NOMO-1 (cell line): ENCODE data around the gene VTCN1.
"Not testable (repeated sequence)": the region's sequence is repeated elsewhere in the genome, so short reads cannot be mapped to it uniquely, and the experiment has no call there.

Experiments
- DNase-seq, 2 experiments: peaks; one replicate each; lab custom pipeline; 2025; ENCODE audit not compliant: unreplicated experiment in 2 of 2; lab: John Stamatoyannopoulos, UW

Gene VTCN1

DNA sequence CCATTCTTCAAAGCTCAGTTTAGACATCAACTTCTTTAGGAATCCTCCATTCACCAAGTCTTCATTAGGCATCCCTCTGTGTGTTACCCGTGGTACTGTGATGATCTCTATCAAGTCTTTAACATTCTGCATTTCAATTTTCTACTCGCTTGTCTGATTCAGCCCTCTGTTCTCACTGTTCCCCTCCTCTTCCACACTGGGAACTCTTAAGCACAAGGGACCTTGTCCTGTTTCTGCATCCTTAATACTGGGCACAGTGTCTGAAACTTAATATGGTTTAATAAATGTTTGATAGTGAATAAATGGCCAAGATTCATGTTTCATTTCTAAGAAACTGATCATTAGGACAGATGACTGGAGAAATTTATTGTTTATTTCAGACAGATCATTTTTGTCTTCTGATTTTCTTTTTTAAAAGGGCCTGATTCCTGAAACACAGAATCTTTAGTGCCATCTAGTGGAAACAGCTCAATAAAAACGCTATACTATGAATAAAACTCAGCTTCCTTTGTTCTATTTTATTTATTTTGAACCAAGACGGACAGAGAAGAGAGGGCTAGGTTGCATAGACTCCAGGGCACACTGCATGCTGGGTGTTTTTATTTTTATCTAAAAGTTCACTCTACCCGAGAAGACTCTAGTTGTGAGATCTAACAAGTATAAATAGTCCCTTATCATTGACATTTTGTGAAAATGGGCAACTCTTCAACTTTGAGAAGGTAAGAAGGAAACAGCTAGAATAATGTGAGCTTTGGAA lies 82.2 kb downstream of the VTCN1 start:
- DNase-seq, result peak in 1 of 2 experiments; percentile 39

DNA sequence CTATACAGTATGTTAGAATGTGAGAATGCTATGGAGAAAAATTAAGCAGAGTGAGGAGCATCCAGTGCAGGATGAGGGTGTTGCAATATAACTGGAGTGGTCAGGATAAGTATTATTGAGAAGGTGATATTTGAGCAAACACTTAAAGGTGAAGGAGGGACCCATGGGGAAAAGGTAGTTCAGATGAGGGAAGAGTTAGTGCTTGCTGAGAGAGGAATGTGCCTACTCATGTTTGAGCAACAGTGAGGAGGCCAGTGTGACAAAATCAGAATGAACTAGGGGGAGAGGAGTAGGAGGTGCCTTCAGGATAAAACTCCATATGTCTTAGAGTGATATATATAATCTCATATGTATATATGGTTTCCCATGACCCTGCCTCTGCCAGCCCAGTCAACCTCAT lies 82.9 kb downstream of the VTCN1 start:
- DNase-seq, result no peak

GRCh38 chr1:117124661-117125060 lies 86.1 kb downstream of the VTCN1 start:
- no peak for DNase-seq

DNA sequence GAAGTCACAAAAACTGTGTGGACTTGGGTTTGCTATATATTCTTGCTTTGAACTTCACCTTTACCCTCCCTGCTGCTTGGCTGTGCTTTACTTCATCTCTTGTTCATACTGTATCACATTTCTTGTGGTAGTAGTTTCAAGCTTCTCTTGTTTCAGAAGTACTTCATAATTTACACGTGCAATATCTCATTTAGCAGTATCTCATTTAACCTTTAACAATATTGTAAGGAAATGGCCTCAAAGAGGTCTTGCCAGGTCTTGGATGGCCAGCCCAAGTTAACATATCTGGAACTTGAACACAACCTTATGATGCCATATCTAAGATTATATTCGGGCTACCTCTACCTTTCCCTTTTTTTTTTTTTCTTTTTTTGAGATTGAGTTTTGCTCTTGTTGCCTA lies 87.5 kb downstream of the VTCN1 start:
- DNase-seq, result no peak

- no peak for DNase-seq
Measured at GRCh38 chr1:117122330-117123025, 88.2 kb downstream of the VTCN1 start.

- DNase-seq, result peak; percentile 93 to 97
Measured at GRCh38 chr1:117121589-117122329, 89.0 kb downstream of the VTCN1 start, which contains the start of gene TRIM45. Gene TRIM45 (minus strand): TSS chr1:117121749. CDS start chr1:117121201, 548 bp downstream.

GRCh38 chr1:117120774-117121588 lies 89.7 kb downstream of the VTCN1 start:
- peak in 1 of 2 experiments; percentile 30 for DNase-seq

DNA sequence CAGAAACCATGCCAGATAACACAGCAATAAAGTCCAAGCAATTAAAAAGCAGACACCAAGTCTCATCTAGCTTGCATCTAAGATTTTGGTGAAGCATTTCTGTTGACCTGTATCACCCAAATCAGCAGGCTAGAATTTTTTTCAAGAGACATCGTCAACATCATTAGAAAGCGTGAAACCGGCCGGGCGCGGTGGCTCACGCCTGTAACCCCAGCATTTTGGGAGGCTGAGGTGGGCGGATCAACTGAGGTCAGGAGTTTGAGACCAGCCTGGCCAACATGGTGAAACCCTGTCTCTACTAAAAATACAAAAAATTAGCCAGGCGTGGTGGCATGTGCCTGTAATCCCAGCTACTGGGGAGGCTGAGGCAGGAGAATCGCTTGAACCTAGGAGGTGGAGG lies 91.6 kb downstream of the VTCN1 start:
- DNase-seq, result not testable (repeated sequence)

- DNase-seq, result no peak
Measured at GRCh38 chr1:117118137-117118536, 92.6 kb downstream of the VTCN1 start.

GRCh38 chr1:117117697-117118096 lies 93.0 kb downstream of the VTCN1 start:
- DNase-seq, result no peak

- no peak for DNase-seq
Measured at GRCh38 chr1:117116784-117117130, 94.0 kb downstream of the VTCN1 start.

DNA sequence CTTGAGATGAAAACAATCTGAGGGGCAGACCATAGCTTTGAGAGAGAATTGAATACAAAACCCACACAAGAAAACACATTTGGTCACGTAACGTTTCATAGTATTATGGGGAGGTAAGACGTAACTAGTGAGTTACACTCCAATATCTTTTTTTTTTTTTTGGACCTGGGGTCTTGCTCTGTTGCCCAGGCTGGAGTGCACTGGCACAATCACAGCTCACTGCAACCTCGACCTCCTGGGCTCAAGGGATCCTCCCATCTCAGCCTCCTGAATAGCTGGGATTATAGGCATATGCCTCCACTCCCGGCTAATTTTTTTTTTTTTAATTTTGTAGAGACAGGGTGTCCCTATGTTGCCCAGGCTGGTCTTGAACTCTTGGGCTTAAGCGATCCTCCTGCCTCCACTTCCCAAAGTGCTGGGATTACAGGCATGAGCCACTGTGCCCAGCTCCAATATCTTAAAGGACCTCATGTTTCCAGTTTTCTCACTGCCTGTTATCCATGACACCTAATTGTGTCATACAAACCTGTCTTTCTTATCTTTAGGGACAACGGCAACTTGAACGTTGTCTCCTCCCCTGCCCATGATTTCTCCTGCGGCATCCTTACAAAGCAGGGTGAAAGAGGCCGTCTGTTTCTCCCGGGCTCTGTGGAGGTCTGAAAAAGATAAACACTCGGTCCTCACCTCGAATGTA lies 94.5 kb downstream of the VTCN1 start:
- DNase-seq, result no peak

GRCh38 chr1:117114877-117115276 lies 95.8 kb downstream of the VTCN1 start:
- no peak for DNase-seq

GRCh38 chr1:117113199-117113598 lies 97.5 kb downstream of the VTCN1 start:
- DNase-seq, result no peak

GRCh38 chr1:117112047-117112717 lies 98.5 kb downstream of the VTCN1 start:
- DNase-seq, result no peak

- no peak for DNase-seq
Measured at GRCh38 chr1:117110774-117111173, 100.0 kb downstream of the VTCN1 start.

DNA sequence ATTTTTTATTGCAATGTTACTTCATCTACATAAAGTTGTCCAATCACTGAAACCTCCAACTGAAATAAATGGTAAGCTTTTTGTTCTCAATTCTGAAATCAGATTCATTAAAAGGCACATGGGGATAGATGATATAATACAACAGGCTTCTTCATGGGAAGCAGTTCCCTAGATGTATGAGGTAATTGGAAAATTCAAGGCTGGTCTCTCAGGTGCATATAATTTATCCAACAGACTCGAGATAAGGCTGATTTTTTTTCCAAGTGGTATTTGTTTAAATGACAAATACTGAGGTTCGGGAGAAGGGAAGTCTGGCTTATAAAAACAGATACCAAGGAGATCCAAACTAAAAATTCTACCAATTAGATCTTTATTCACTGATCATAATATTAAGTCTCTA lies 103.4 kb downstream of the VTCN1 start:
- no peak for DNase-seq

DNA sequence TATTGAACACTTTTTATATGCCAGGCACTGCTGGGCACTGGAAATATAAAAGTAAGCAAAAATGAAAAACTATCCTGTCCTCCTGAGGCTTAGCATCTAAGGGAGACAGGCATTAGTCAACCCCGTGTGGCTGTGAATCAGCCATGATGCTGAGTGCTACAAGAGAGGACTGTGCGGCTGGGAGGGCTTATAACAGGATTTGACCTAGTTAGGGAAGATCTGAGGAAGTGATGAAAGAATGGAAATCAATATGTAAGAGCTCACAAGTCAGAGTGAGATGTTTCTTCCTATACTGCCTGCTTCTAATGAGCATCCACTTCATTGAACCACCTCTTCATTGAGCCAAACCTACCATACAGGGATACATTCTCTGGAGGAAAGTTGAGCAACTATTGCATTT lies 104.2 kb downstream of the VTCN1 start:
- no peak for DNase-seq

GRCh38 chr1:117105722-117106121 lies 105.0 kb downstream of the VTCN1 start:
- no peak for DNase-seq

DNA sequence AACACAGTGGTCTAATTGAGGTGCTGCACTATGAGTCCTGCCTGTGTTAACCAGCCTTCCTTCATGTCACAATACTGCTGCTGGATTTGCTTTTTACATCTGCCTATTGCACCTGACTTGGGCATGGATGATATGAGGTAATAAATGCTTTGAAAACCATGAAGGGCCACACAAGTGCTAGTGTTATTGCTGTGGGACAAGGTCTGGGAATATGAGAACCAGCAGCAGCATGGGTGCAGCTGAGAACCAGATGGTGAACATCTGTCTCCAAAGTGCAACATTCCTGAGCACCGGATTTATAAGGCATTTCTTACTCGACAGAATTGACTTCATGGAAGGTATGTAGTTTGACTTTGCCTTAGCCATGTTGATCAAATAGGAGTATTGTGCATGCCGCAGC lies 105.7 kb downstream of the VTCN1 start:
- DNase-seq, result no peak
